IPS-NIHi11 (cell line): ENCODE results near the gene SNRPB.

ENCODE experiments used
- DNase-seq: peaks from one replicate; pipeline ENCODE4 v3.0.0; 2012; ENCODE audit warnings: mixed read lengths, low spot score

SNRPB gene

GRCh38 chr20:2473516-2473915 lies 2.9 kb upstream of the SNRPB start:
- DNase-seq: no peak

- DNase-seq: peak; percentile 59
Observed at GRCh38 chr20:2469991-2470422, 582 bp downstream of the SNRPB start.

- DNase-seq: no peak
Observed at GRCh38 chr20:2468581-2469407, 1.8 kb downstream of the SNRPB start.

- no peak for DNase-seq
Observed at GRCh38 chr20:2467412-2467811, 3.2 kb downstream of the SNRPB start.

- DNase-seq: no peak
Observed at GRCh38 chr20:2465100-2465499, 5.5 kb downstream of the SNRPB start.

GRCh38 chr20:2463616-2464365 lies 6.8 kb downstream of the SNRPB start:
- DNase-seq: no peak

GRCh38 chr20:2462484-2462883 lies 8.1 kb downstream of the SNRPB start:
- DNase-seq: no peak

GRCh38 chr20:2460752-2461424 lies 9.7 kb downstream of the SNRPB start:
- no peak for DNase-seq

- DNase-seq: no peak
Observed at GRCh38 chr20:2459981-2460751, 10.4 kb downstream of the SNRPB start.

- DNase-seq: no peak
Observed at GRCh38 chr20:2458919-2459499, 11.6 kb downstream of the SNRPB start.

- no peak for DNase-seq
Observed at GRCh38 chr20:2455771-2456497, 14.7 kb downstream of the SNRPB start.

- DNase-seq: no peak
Observed at GRCh38 chr20:2453792-2454191, 16.8 kb downstream of the SNRPB start.

- peak; percentile 83 for DNase-seq
Observed at GRCh38 chr20:2451939-2452732, 18.5 kb downstream of the SNRPB start.

- no peak for DNase-seq
Observed at GRCh38 chr20:2451422-2451821, 19.2 kb downstream of the SNRPB start.

- no peak for DNase-seq
Observed at GRCh38 chr20:2449386-2449785, 21.2 kb downstream of the SNRPB start.

GRCh38 chr20:2446845-2447244 lies 23.7 kb downstream of the SNRPB start:
- DNase-seq: peak; percentile 15

GRCh38 chr20:2431185-2431584 lies 39.4 kb downstream of the SNRPB start:
- no peak for DNase-seq

GRCh38 chr20:2430538-2430937 lies 40.1 kb downstream of the SNRPB start:
- no peak for DNase-seq

GRCh38 chr20:2429051-2429450 lies 41.5 kb downstream of the SNRPB start:
- DNase-seq: no peak

GRCh38 chr20:2421247-2421646 lies 49.3 kb downstream of the SNRPB start:
- DNase-seq: no peak
